K562 (cell line): Measurements from ENCODE around the gene PPIH. TPM values are rescaled to one million over a fixed set of nuclear protein-coding genes. Genes with fewer than 3 reads are reported as not detected.

Source experiments
- ATAC-seq: fragments of 200-7000 bp; cut with Tn5 transposase; 3 replicates; pipeline ENCODE4 v1.9.1; 2020; ENCODE audit warnings: moderate library complexity
- BruUV-seq: library from RNA; stranded (reverse); fragments of 400-500 nt; replicated peaks from 2 replicates; lab custom pipeline; 2021; lab: Mats Ljungman, UMichigan
- CTCF ChIA-PET: fragments of 300-600 bp; formaldehyde crosslinking; extraction: SDS; loops from one replicate; lab custom pipeline; 2021; ENCODE audit warnings: low intra/inter-chr PET ratio; lab: Yijun Ruan, JAX
- POLR2A ChIA-PET: fragments of 300-600, 350-650 bp; sonication (Branson Sonifier 250); formaldehyde crosslinking; extraction: SDS; loops from one replicate; lab custom pipeline; 2021; ENCODE audit warnings: antibody characterized with exemption, inconsistent platforms; lab: Yijun Ruan, JAX
- DNase-seq, 4 experiments: peaks; one replicate each; pipeline versions ENCODE4 v3.0.0 to v3.0.0-alpha.2; 2011 to 2018; ENCODE audit warnings: low spot score in 3 of 4, mixed read lengths in 3 of 4; ENCODE audit errors: extremely low read depth in 1 of 4
- FAIRE-seq: peaks from 2 replicates; lab custom pipeline; 2011; peaks lifted over from hg19 to GRCh38; lab: Jason Lieb, UNC
- H2AFZ ChIP-seq: 2 replicates; pipeline ENCODE4 v1.6.0; 2011; ENCODE audit warnings: low read depth, low read length, control low read depth, inconsistent platforms
- H3K27ac ChIP-seq: fragments of 200-600 bp; 3 replicates; pipeline ENCODE4 v1.8.0; 2011; ENCODE audit warnings: low read depth, mild to moderate bottlenecking, control low read depth, inconsistent platforms, low read length, moderate library complexity, mixed read lengths; ENCODE audit errors: extremely low read depth
- H3K27me3 ChIP-seq, 2 experiments: fragments of 300-600 bp in 1 of 2; 2 replicates in 1 of 2; 3 replicates in 1 of 2; pipeline versions ENCODE4 v1.6.0 to v1.8.0; 2011; ENCODE audit warnings: inconsistent platforms in 2 of 2, low read length in 2 of 2, mild to moderate bottlenecking in 1 of 2, mixed read lengths in 1 of 2, moderate library complexity in 1 of 2; ENCODE audit not compliant: control insufficient read depth in 2 of 2, insufficient read depth in 2 of 2
- H3K36me3 ChIP-seq: fragments of 300-600 bp; 3 replicates; pipeline ENCODE4 v1.8.0; 2011; ENCODE audit warnings: mild to moderate bottlenecking, low read length, inconsistent platforms; ENCODE audit not compliant: control insufficient read depth, insufficient read depth
- H3K4me1 ChIP-seq, 2 experiments: fragments of 200-600 bp in 1 of 2; replicated peaks in 1 of 2; 2 replicates in 1 of 2; 3 replicates in 1 of 2; pipeline versions ENCODE4 v1.5.1 to v1.8.0; 2011; ENCODE audit warnings: inconsistent platforms in 2 of 2, low read length in 2 of 2, mild to moderate bottlenecking in 1 of 2, mixed read lengths in 1 of 2, moderate library complexity in 1 of 2; ENCODE audit not compliant: control insufficient read depth in 2 of 2, insufficient read depth in 2 of 2
- H3K4me2 ChIP-seq: 2 replicates; pipeline ENCODE4 v1.6.1; 2011; ENCODE audit warnings: low read length, control low read depth, inconsistent platforms, mixed read lengths; ENCODE audit not compliant: insufficient read depth
- H3K4me3 ChIP-seq: fragments of 200-600 bp; sonication (generic), shearing (Covaris generic); 2 replicates; pipeline ENCODE4 v1.5.1; 2016; ENCODE audit warnings: control low read depth, inconsistent platforms
- H3K79me2 ChIP-seq: fragments of 200-600 bp; 3 replicates; pipeline ENCODE4 v1.8.0; 2011; ENCODE audit warnings: low read length, inconsistent platforms; ENCODE audit not compliant: control insufficient read depth, insufficient read depth
- H3K9ac ChIP-seq, 2 experiments: 2 replicates each; pipeline versions ENCODE4 v1.6.0 to v1.6.1; 2011; ENCODE audit warnings: low read depth in 2 of 2, low read length in 2 of 2, control low read depth in 1 of 2, inconsistent platforms in 1 of 2, mild to moderate bottlenecking in 1 of 2, mixed read lengths in 1 of 2; ENCODE audit not compliant: insufficient read depth in 1 of 2
- H3K9me1 ChIP-seq: one replicate; pipeline ENCODE4 v1.6.0; 2011; ENCODE audit warnings: inconsistent platforms, mild to moderate bottlenecking, low read length, moderate library complexity; ENCODE audit not compliant: control insufficient read depth, insufficient read depth
- H3K9me3 ChIP-seq: replicated peaks from 2 replicates; pipeline ENCODE4 v1.5.1; 2011; ENCODE audit warnings: low read depth, low read length, inconsistent platforms; ENCODE audit not compliant: control insufficient read depth, insufficient read depth
- H4K20me1 ChIP-seq: replicated peaks from 2 replicates; pipeline ENCODE4 v1.6.1; 2011; ENCODE audit warnings: low read length, inconsistent platforms, mixed read lengths; ENCODE audit not compliant: control insufficient read depth, insufficient read depth
- ARID1B ChIP-seq: fragments of 450-650 bp; IDR thresholded peaks from 2 replicates; pipeline ENCODE4 v1.6.1; 2016; ENCODE audit warnings: antibody characterized with exemption, mild to moderate bottlenecking, inconsistent platforms
- EGR1 ChIP-seq: fragments of 450-650 bp; conservative IDR thresholded peaks from 2 replicates; pipeline ENCODE4 v1.6.1; 2017; ENCODE audit warnings: mild to moderate bottlenecking
- ERF ChIP-seq: fragments of 450-650 bp; formaldehyde crosslinking; IDR thresholded peaks from 2 replicates; pipeline ENCODE4 v1.4.0; 2020; ENCODE audit warnings: mild to moderate bottlenecking, mixed read lengths
- FOXP1 ChIP-seq: sonication (generic); formaldehyde crosslinking; IDR thresholded peaks from 2 replicates; pipeline ENCODE4 v1.8.0; 2022; ENCODE audit warnings: mild to moderate bottlenecking, missing genetic modification reagents
- ILF3 ChIP-seq: fragments of 450-650 bp; IDR thresholded peaks from 2 replicates; pipeline ENCODE4 v1.6.1; 2018; ENCODE audit warnings: antibody characterized with exemption, mild to moderate bottlenecking, moderate library complexity, borderline replicate concordance
- MAZ ChIP-seq, 2 experiments: fragments of 450-650 bp in 1 of 2; sonication (generic) in 1 of 2; formaldehyde crosslinking; IDR thresholded peaks in 1 of 2; conservative IDR thresholded peaks in 1 of 2; 2 replicates each; pipeline versions ENCODE4 v1.4.0 to v1.5.0; 2020; ENCODE audit warnings: mild to moderate bottlenecking in 1 of 2, missing genetic modification reagents in 1 of 2
- POLR2AphosphoS5 ChIP-seq: IDR thresholded peaks from 2 replicates; pipeline ENCODE4 v1.6.1; 2011; ENCODE audit warnings: mild to moderate bottlenecking, low read depth, low read length, moderate library complexity; ENCODE audit not compliant: control insufficient read depth, insufficient read depth
- SLC30A9 ChIP-seq: fragments of 250-450 bp; sonication (Bioruptor Pico); IDR thresholded peaks from 2 replicates; pipeline ENCODE4 v1.8.0; 2022; ENCODE audit warnings: mild to moderate bottlenecking, moderate library complexity
- U2AF2 ChIP-seq: fragments of 200-400 bp; formaldehyde crosslinking; optimal IDR thresholded peaks from 2 replicates; pipeline ENCODE3; 2017; ENCODE audit warnings: low read depth, mild to moderate bottlenecking, low read length
- ZNF140 ChIP-seq: fragments of 250-450 bp; sonication (Bioruptor Pico); IDR thresholded peaks from 2 replicates; pipeline ENCODE4 v1.8.0; 2021; ENCODE audit warnings: moderate library complexity, mild to moderate bottlenecking, inconsistent platforms
- ZNF217 ChIP-seq: sonication (generic); formaldehyde crosslinking; IDR thresholded peaks from 2 replicates; pipeline ENCODE4 v1.8.0; 2022; ENCODE audit warnings: mild to moderate bottlenecking, missing genetic modification reagents
- ZNF253 ChIP-seq: fragments of 250-450 bp; sonication (Bioruptor Pico); conservative IDR thresholded peaks from 2 replicates; pipeline ENCODE4 v1.6.1; 2021; ENCODE audit warnings: mild to moderate bottlenecking
- ZNF644 ChIP-seq: fragments of 200-800 bp; sonication (Bioruptor generic); IDR thresholded peaks from 2 replicates; pipeline ENCODE4 v1.6.1; 2016; ENCODE audit warnings: low read depth, missing genetic modification characterization, missing compliant biosample characterization
- WGBS: fragments of 100-300 bp; shearing (Covaris generic); methylation state at CpG from one replicate; pipeline ENCODE4 v1.1.6; 2016; ENCODE audit warnings: low coverage, mixed read lengths; ENCODE audit not compliant: insufficient coverage; ENCODE audit errors: missing lambda C conversion rate; 5-methylcytosine and 5-hydroxymethylcytosine counted together
- in situ Hi-C: fragments of 300-500 bp; cut with MboI; formaldehyde crosslinking; loops from 4 replicates; pipeline ENCODE4 v1.15.0; 2018; ENCODE audit warnings: inconsistent platforms, mixed read lengths
- intact Hi-C: fragments of 100-400 bp; cut with micrococcal nuclease; formaldehyde crosslinking; loops from 2 replicates; pipeline ENCODE4 v1.14.2; 2022
- polyA plus RNA-seq, 8 experiments: library from polyadenylated mRNA; depleted of rRNA in 4 of 8; stranded (reverse) in 5 of 8; unstranded in 3 of 8; fragments of >200 nt; fragmentation: Nextera tagmentation in 2 of 8; fragmentation: Illumina TruSeq in 1 of 8; extraction: Ambion mirVana in 2 of 8; extraction: Trizol in 1 of 8; gene quantifications; 2 replicates each; pipeline versions ENCODE4 v1.2.1 to v1.2.3, GENCODE V29; 2011 to 2014; ENCODE audit warnings: inconsistent platforms in 1 of 8, missing spikeins in 1 of 8
- total RNA-seq, 7 experiments: library from RNA; depleted of rRNA in 6 of 7; stranded (reverse); fragments of >200 nt in 6 of 7; fragmentation: Illumina TruSeq in 2 of 7; extraction: Trizol in 2 of 7; gene quantifications; 2 replicates each; pipeline versions ENCODE4 v1.2.1 to v1.2.3, GENCODE V29; 2011 to 2021; ENCODE audit warnings: low replicate concordance in 1 of 7
- TF ChIP-seq, protein P1 (sequence below): fragments of 450-650 bp; IDR thresholded peaks from 2 replicates; pipeline ENCODE4 v1.6.1; 2018; ENCODE audit warnings: mild to moderate bottlenecking, low read depth; ENCODE audit not compliant: partially characterized antibody
- TF ChIP-seq, protein P2 (sequence below): IDR thresholded peaks from 2 replicates; pipeline ENCODE4 v1.6.1; 2011; ENCODE audit not compliant: insufficient read length; ENCODE audit errors: extremely low read depth
- TF ChIP-seq, protein P3 (sequence below): sonication (generic); formaldehyde crosslinking; IDR thresholded peaks from 2 replicates; pipeline ENCODE4 v1.9.0; 2022; ENCODE audit warnings: mild to moderate bottlenecking, missing genetic modification reagents
- TF ChIP-seq, protein P4 (sequence below): fragments of 450-650 bp; formaldehyde crosslinking; IDR thresholded peaks from 2 replicates; pipeline ENCODE4 v1.4.0; 2020; ENCODE audit warnings: mild to moderate bottlenecking

The PPIH gene
- total and polyA plus RNA-seq, 9 of the 15 experiments (the other 6 are each of a cell fraction or from before 2014, with no cell fraction given): 197 to 470 (median 277) TPM

DNA sequence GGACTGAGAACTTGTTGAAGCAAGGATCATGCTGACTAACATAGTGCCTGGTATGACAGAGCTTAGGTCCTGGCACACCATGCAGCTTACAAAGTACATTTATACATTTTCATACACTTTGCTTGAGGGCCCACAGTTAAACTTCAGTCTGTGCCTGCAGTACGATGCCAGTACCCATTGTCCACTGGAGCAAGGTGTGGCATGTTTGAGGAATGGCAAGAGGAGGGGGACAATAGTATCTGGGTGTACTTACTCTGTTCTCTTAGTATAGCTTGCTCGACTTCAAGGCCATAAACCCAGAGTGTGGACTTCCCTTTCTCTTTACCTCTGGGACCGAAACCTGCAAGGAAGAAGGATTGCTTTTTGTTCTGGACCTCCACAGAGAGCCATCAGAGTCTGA lies 17.2 kb downstream of the PPIH start:
- FAIRE-seq: no peak
- Histone ChIP-seq H3K4me3 (no peak overlapping the region), H3K9me1 (no peaks in the 10 kb centered on the region), H3K4me2 (no peak overlapping the region), H3K36me3 (peaks cover 63% of the 10 kb centered on the region), H3K4me1 (peaks cover 0 to 9% of the 10 kb centered on the region in 2 experiments; a peak in 1 of 5 replicates), H4K20me1 (no peaks in the 10 kb centered on the region), H3K9me3 (no peaks in the 10 kb centered on the region), H2AFZ (no peak overlapping the region), H3K27me3 (no peaks in the 10 kb centered on the region), H3K9ac (no peak overlapping the region), H3K79me2 (peaks cover 12% of the 10 kb centered on the region), H3K27ac (no peak overlapping the region)
- no peak for ATAC-seq
- DNase-seq: no peak
- TF ChIP-seq ERF (CRISPR knock-in tag): no peak
- TF ChIP-seq, protein P1, sequence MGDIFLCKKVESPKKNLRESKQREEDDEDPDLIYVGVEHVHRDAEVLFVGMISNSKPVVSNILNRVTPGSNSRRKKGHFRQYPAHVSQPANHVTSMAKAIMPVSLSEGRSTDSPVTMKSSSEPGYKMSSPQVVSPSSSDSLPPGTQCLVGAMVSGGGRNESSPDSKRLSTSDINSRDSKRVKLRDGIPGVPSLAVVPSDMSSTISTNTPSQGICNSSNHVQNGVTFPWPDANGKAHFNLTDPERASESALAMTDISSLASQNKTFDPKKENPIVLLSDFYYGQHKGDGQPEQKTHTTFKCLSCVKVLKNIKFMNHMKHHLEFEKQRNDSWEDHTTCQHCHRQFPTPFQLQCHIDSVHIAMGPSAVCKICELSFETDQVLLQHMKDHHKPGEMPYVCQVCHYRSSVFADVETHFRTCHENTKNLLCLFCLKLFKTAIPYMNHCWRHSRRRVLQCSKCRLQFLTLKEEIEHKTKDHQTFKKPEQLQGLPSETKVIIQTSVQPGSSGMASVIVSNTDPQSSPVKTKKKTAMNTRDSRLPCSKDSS: no peak
- TF ChIP-seq MAZ (CRISPR knock-in tag; conservative IDR thresholded peaks at IDR 0.05 in 1 of 2, IDR thresholded peaks at IDR 0.05 in 1 of 2): no peak
- no peak for TF ChIP-seq ZNF217 (CRISPR knock-in tag)
- no peak for TF ChIP-seq ARID1B
- TF ChIP-seq, protein P2, sequence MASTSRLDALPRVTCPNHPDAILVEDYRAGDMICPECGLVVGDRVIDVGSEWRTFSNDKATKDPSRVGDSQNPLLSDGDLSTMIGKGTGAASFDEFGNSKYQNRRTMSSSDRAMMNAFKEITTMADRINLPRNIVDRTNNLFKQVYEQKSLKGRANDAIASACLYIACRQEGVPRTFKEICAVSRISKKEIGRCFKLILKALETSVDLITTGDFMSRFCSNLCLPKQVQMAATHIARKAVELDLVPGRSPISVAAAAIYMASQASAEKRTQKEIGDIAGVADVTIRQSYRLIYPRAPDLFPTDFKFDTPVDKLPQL: no peak
- TF ChIP-seq ZNF253 (CRISPR knock-in tag): no peak
- TF ChIP-seq, protein P3, sequence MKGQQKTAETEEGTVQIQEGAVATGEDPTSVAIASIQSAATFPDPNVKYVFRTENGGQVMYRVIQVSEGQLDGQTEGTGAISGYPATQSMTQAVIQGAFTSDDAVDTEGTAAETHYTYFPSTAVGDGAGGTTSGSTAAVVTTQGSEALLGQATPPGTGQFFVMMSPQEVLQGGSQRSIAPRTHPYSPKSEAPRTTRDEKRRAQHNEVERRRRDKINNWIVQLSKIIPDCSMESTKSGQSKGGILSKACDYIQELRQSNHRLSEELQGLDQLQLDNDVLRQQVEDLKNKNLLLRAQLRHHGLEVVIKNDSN: no peak
- no peak for TF ChIP-seq ZNF140 (CRISPR knock-in tag)
- TF ChIP-seq FOXP1 (CRISPR knock-in tag): no peak
- TF ChIP-seq ZNF644 (tag): no peak
- TF ChIP-seq EGR1: no peak
- TF ChIP-seq U2AF2: no peak
- TF ChIP-seq, protein P4, sequence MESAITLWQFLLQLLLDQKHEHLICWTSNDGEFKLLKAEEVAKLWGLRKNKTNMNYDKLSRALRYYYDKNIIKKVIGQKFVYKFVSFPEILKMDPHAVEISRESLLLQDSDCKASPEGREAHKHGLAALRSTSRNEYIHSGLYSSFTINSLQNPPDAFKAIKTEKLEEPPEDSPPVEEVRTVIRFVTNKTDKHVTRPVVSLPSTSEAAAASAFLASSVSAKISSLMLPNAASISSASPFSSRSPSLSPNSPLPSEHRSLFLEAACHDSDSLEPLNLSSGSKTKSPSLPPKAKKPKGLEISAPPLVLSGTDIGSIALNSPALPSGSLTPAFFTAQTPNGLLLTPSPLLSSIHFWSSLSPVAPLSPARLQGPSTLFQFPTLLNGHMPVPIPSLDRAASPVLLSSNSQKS (CRISPR knock-in tag): no peak
- no peak for TF ChIP-seq POLR2AphosphoS5
- no peak for TF ChIP-seq ILF3
- no peak for TF ChIP-seq SLC30A9 (CRISPR knock-in tag)
- WGBS: 84% methylated on average over 3 of the region's 3 CpGs
- in situ Hi-C loops: no loop called here
- ChIA-PET CTCF (no interaction called here), POLR2A (interaction anchor here (0.7 to 1.5 kb wide), 5 partner anchors 8 to 62 kb away, joined by 3 to 5 read pairs (median 3); no protein-coding TSS in a partner anchor)
- intact Hi-C loops: no loop called here
- BruUV-seq: no TSS peak
